ENCODE data around the gene PLIN3.
"Not testable (repeated sequence)": the region's sequence is repeated elsewhere in the genome, so short reads cannot be mapped to it uniquely, and the experiment has no call there.

Gene PLIN3

DNA sequence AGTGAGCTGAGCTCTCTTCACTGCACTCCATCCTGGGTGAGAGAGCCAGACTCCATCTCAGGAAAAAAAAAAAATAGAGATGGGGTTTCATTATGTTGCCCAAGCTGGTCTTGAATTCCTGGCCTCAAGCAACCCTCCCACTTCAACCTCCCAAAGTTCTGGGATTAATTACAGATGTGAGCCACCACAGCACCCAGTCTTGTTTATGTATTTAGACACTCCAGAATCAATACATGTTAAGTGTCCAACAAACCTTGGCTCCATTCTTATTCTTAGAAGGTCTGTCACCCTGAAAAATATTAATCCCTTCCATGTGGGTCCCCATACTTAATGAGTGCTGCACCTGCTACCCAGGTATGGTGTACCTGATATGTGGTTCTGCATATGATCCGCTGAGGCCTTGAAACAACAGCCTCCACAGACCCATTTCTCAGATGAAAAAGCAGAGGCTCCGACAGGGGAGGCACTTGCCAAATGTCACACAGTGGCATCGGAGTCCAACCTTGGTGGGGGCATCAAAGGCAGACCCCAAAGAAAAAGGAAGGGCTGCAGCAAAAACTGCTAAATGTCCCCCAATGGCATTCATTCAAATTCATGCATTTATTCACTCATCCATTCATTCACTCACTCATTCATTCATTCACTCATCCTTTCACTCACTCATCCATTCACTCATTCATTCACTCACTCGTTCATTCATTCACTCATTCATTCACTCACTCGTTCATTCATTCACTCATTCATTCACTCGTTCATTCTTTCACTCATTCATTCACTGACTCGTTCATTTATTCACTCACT is 52.6 kb downstream of the PLIN3 start:
- no peak for DNase-seq (ENCODE audit: low read depth in 2 of 2)

DNA sequence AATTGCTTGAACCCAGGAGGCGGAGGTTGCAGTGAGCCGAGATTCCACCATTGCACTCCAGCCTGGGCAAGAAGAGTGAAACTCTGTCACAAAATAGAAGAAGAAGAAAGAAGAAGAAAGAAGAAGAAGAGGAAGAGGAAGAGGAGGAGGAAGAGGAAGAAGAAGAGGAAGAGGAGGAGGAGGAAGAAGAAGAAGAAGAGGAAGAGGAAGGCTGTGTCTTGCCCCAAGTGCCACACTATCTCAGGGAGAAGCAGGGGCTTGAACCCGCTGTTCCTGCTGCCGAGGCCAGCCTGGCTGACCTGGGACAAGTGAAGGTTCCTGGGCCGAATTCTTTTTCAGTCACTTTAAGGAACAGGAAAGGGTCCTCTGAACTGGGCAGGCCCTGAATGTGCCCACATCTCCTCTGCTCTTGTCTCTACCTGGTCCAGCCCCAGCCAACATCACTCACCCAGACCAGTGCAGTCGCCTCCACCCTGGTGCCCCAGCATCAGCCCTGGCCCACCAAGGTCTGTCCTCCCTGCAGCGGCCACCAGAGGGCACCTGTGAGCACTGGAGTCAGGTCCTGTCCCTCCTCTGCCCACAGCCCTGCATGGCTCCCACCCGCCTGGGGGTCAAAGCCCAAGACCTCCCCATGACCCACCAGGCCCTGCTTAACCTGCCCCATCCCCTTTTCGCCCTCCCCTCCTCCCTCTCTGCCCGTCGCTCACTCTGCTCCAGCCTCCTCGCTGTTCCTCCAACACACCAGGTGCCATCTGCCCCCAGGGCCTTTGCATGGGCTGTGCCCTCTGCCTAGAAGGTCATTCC is 55.9 kb downstream of the PLIN3 start:
- DNase-seq (ENCODE audit: low read depth in 2 of 2) = peak; percentile 75 to 79

DNA sequence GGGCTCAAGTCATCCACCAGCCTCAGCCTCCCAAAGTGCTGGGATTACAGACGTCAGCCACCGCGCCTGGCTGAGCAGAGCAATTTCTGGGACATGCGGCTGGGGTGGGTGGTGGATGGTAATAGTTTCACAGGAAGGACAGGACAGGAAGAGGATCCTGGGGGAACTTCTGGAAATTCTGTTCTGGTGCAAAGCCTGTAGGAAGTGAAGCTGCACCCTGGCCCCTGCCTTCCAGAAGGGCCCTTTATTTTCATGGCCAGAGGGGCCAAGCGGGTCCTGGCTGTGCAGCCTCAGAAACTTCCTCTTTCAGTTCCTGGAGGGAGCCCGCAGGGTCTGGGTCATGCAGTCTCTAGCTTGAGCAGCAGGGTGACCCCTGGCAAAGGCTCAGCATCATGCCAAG is 60.3 kb downstream of the PLIN3 start:
- no peak for DNase-seq (ENCODE audit: low read depth in 2 of 2)

DNA sequence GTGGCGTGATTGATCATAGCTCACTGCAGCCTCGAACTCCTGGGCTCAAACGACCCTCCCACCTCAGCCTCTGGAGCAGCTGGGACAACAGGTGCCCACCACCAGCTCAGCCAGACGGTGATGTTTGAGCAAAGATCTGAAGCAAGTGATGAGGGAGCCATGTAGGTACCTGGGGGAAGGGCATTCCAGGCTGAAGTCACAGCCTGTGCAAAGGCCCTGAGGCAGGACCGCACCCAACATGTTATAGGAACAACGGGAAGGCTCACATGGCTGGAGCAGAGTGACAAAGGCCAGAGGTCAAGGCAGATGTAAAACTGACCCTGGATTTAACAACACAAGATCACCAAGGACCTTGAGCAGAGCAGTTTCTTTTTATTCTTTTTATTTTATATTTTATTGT is 61.1 kb downstream of the PLIN3 start:
- no peak for DNase-seq (ENCODE audit: low read depth in 2 of 2)

DNA sequence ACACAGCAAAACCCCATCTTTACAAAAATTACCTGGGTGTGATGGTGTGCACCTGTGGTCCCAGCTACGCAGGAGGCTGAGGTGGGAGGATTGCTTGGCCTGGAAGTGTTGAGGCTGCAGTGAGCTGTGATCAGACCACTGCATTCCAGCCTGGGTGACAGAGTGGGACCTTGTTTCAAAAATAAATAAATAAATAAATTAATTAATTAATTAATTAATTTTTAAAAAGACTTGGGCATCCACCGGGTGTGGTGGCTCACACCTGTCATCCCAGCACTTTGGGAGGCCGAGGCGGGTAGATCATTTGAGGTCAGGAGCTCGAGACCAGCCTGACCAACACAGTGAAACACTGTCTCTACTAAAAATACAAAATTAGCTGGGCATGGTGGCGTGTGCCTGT is 62.3 kb downstream of the PLIN3 start:
- not testable (repeated sequence) for DNase-seq (ENCODE audit: low read depth in 2 of 2)

DNA sequence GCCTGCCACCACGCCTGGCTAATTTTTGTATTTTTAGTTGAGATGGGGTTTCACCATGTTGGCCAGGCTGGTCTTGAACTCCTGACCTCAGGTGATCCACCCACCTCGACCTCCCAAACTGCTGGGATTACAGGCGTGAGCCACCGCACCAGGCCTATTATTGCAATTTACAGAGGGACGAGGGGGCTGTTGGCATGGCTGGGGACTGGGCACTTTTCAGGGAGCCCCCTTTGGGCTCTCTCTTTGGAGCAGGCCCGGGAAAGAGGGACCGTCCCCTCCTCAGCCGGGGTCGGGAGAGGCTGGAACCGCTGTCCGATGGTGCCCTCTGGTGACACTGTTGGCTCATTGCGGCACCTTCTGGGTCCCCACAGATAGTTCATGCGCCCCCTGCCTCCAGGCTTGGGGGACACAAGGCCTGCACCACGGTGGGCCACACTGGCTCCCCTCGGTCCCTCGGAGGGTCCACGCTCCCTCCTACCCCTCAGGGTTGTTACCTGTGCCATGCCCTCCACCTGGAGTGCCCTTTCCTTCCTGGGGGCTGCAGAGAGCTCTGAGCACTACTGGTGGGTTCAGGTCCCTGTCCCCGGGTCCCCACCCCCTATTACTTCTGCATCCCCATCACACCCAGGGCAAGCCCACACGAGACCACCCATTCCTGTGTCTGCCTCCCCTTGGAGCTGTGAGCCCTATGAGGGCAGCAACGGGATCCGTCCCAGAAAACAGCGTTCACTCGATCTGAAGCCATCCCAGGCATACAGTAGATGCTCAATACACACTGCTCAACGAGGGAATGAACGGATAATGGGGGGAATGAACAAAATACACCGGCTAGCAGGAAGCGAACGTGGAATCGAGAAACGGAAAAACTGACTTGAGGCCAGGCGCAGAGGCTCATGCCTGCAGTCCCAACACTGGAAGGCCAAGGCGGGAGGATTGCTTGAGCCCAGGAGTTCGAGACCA is 63.5 kb downstream of the PLIN3 start:
- DNase-seq (ENCODE audit: low read depth in 2 of 2) = peak in 1 of 2 donors; percentile 40

DNA sequence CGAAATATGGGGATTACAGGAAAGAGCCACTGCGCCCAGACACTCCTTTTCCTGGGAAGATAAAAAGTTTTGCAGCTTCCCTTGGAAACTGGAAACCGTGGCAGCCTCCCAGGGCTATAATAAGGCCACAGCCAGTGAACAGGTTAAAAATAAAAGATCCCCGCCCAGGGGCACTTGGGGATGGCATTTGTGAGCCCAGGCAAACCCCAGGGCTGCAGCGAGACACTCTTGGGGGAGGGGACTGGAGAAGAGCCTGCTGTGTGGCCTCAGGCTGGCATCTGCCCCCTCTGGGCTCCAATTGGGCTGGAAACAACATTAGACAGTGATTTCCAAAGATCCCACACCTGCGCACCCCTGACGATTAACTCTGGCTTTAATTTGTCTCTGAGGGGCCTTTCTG is 64.8 kb downstream of the PLIN3 start:
- DNase-seq (ENCODE audit: low read depth in 2 of 2) = no peak

DNA sequence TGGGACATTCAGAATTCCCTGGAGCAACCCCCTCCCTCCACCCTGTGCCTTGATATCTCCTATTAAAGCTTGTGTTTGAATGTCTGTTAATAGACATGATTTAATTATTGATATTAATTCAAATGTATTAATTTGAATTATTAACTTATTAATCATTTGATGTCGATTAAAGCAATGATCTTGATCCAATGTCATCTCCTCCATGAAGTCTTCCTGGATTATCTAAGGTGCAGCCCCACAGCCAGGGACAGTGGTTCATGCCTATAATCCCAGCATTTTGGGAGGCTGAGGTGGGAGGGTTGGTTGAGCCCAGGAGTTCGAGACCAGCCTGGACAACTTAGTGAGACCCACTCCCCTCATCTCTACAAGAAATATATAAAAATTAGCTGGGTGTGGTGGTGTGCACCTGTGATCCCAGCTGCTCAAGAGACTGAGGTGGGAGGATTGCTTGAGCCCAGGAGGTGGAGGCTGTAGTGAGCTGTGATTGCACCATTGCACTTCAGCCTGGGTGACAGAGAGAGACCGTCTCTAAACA is 66.3 kb downstream of the PLIN3 start:
- DNase-seq (ENCODE audit: low read depth in 2 of 2) = no peak

DNA sequence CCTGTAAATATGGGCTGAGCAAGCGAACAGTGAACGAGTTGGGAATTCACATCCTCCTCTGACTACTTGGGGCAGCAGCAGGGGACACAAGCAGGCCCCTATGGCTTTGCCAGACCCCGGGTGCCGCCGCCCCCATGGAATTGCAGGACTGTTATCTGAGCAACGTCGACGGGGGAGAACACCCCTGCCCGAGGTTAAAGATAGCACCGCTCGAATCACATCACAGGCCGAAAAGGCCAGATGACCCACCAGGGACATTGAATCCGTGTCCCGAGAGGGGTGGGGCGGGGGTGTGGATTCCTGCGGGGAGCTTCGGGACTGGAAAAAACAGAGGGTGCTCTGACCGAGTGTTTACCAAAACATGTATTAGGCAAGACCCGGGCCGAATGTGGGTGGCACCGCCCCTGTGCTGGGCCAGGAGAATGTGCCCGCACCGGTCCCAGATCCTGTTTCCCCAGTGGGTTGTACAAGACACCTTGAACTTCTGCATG is 66.8 kb downstream of the PLIN3 start:
- DNase-seq (ENCODE audit: low read depth in 2 of 2) = no peak

DNA sequence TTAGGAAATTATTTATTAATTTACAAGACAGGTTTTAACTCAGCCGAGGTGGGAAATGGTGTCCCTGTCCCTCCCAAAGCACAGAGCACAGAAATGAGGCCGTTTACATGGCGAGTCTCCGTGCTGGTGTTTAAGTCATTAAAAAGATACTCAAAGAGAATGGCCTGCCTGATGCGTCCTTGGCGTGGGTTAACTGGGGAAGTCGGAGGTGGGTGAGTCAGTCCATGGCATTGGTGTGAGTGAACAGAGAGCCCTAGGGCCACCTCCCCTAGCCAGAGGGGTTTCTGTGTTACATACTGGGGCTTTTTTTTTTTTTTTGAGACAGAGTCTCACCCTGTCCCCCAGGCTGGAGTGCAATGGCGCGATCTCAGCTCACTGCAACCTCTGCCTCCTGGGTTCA is 72.1 kb downstream of the PLIN3 start:
- no peak for DNase-seq (ENCODE audit: low read depth in 2 of 2)

DNA sequence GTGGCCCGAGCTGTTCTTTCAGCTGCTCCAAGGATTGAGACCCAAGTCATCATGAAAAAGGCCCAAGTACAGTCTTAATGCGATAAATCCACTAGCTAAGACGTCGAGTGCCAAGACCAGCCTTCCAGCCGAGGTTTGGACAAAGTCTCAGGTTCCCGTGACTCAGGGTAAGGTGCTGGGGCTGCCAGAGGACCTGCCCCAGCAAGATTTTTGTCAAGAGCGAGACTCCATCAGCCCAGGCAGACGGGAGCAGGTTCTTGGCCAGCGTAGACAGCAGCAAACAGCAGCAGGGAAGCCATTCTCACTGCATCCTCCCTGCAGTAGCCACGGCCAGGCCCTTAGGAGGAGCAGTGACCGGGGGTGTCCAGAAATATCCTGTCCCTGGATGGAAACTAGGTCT is 72.5 kb downstream of the PLIN3 start:
- DNase-seq (ENCODE audit: low read depth in 2 of 2) = no peak

DNA sequence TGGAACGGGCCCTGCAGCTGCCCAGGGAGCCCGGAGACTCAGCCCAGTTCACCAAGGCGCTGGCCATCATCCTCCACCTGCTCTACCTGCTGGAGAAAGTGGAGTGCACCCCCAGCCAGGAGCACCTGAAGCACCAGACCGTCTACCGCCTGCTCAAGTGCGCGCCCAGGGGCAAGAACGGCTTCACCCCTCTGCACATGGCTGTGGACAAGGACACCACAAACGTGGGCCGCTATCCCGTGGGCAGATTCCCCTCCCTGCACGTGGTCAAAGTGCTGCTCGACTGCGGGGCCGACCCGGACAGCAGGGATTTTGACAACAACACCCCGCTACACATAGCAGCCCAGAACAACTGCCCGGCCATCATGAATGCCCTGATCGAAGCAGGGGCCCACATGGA is 74.2 kb downstream of the PLIN3 start:
- DNase-seq (ENCODE audit: low read depth in 2 of 2) = not testable (repeated sequence)

DNA sequence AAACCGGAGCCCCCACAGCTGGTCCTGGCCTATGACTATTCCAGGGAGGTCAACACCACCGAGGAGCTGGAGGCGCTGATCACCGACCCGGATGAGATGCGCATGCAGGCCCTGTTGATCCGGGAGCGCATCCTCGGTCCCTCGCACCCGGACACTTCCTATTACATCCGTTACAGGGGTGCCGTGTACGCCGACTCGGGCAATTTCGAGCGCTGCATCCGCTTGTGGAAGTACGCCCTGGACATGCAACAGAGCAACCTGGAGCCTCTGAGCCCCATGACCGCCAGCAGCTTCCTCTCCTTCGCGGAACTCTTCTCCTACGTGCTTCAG is 74.6 kb downstream of the PLIN3 start:
- not testable (repeated sequence) for DNase-seq (ENCODE audit: low read depth in 2 of 2)

DNA sequence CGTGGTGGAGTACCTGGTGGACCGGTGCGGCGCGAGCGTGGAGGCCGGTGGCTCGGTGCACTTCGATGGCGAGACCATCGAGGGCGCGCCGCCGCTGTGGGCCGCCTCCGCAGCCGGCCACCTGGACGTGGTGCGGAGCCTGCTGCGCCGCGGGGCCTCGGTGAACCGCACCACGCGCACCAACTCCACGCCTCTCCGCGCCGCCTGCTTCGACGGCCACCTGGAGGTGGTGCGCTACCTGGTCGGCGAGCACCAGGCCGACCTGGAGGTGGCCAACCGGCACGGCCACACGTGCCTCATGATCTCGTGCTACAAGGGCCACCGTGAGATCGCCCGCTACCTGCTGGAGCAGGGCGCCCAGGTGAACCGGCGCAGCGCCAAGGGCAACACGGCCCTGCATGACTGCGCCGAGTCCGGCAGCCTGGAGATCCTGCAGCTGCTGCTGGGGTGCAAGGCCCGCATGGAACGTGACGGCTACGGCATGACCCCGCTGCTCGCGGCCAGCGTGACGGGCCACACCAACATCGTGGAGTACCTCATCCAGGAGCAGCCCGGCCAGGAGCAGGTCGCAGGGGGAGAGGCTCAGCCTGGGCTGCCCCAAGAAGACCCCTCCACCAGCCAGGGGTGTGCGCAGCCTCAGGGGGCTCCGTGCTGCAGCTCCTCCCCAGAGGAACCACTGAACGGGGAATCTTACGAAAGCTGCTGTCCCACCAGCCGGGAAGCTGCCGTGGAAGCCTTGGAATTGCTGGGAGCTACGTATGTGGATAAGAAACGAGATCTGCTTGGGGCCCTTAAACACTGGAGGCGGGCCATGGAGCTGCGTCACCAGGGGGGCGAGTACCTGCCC is 75.2 kb downstream of the PLIN3 start:
- not testable (repeated sequence) for DNase-seq (ENCODE audit: low read depth in 2 of 2)

DNA sequence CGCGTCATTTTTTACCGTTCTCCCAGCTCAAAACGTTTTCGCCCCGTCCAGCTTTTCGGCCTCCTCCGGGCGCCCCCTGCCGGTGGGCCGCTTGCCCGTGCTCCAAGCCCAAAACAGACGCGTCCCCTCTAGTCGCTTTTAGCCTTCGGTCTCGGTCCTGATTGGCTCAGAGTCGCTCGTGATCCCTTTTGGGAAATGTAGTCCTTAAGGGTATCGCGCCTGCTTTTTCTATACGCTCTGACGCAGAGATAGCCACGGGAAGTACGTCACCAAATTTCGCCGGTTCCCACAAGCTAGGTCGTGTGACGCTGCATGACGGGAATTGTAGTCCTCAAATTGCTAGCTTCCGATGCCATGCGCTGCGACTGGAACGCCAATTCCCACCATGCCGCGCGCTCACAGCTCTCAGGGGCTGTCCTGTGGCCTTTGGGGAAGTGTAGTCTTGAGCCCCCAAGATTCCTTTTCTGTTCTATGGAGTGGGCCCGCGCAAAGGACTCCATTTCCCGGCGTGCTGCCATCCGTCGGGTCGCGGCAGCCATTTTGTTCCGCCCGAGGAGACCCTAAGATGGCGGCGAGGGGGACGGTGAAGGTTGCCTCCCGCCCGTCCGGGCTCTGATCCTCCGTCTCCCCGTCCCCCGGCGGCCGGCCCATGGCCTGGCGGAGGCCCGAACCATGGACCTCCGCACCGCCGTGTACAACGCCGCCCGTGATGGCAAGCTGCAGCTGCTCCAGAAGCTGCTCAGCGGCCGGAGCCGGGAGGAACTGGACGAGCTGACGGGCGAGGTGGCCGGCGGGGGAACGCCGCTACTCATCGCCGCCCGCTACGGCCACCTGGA is 76.1 kb downstream of the PLIN3 start, which contains the start of gene FEM1A:
Gene FEM1A, plus strand, starts transcription at position 552 of the 836 bp plus-strand sequence. Its CDS starts 121 bp downstream, at position 673.
- DNase-seq (ENCODE audit: low read depth in 2 of 2) = peak; percentile 93 to 96

All from stimulated activated CD8-positive, alpha-beta memory T cell treated with anti-CD3 and anti-CD28 coated beads, Interleukin-2, amount 100 ng/mL, for 1 hour (primary cell).